ENCODE measurements around the gene CCNY.

GRCh38 chr10:35463878-35464277, 127.6 kb downstream of the CCNY start:
- no peak for TF ChIP-seq TAF1 (IDR thresholded peaks at IDR 0.05; ENCODE audit: borderline replicate concordance, low read depth, low read length)
- no peak for TF ChIP-seq POLR2A (IDR thresholded peaks at IDR 0.05; ENCODE audit: low read depth, low read length)
- no peak for TF ChIP-seq POLR2AphosphoS5 (IDR thresholded peaks at IDR 0.05; ENCODE audit: low read depth, low read length)
